Ascending aorta (tissue), 2 donors: ENCODE data around the gene LRRC57. TPM values are rescaled to one million over a fixed set of nuclear protein-coding genes. Genes with fewer than 3 reads are reported as not detected.

Source experiments
- DNase-seq, 2 donors: peaks; one replicate each; pipeline ENCODE4 v3.0.0-alpha.2; 2019; ENCODE audit warnings: low spot score in 2 of 2
- H3K27ac ChIP-seq, 2 donors: fragments of 200-600 bp; sonication (generic); one replicate each; pipeline ENCODE4 v1.5.1; 2016 to 2017; ENCODE audit warnings: mild to moderate bottlenecking in 1 of 2
- H3K27me3 ChIP-seq: fragments of 200-600 bp; sonication (generic); one replicate; pipeline ENCODE4 v1.5.1; 2017
- H3K36me3 ChIP-seq, 2 donors: fragments of 200-600 bp; sonication (generic); one replicate each; pipeline ENCODE4 v1.5.1; 2016
- H3K4me1 ChIP-seq, 2 donors: fragments of 200-600 bp; sonication (generic); one replicate each; pipeline ENCODE4 v1.5.1; 2016 to 2017; ENCODE audit warnings: mild to moderate bottlenecking in 1 of 2
- H3K4me3 ChIP-seq, 2 donors: fragments of 200-600 bp; sonication (generic); one replicate each; pipeline ENCODE4 v1.5.1; 2016 to 2017; ENCODE audit warnings: mild to moderate bottlenecking in 1 of 2
- H3K9me3 ChIP-seq, 2 donors: fragments of 200-600 bp; sonication (generic); one replicate each; pipeline ENCODE4 v1.5.1; 2016
- intact Hi-C: fragments of 100-400 bp; cut with DNase I; formaldehyde crosslinking; loops from one replicate; pipeline ENCODE4 v1.15.1; 2023
- total RNA-seq: library from RNA; depleted of rRNA; stranded (reverse); fragments of >200 nt; gene quantifications from one replicate; pipeline ENCODE4 v1.1.0, GENCODE V29; 2016
- TF ChIP-seq, protein P1 (sequence below), 3 experiments: fragments of 200-600 bp in 2 of 3; fragments of 450-650 bp in 1 of 3; sonication (generic) in 2 of 3; IDR thresholded peaks; one replicate each; pipeline ENCODE4 v1.5.1; 2016 to 2019; ENCODE audit warnings: antibody characterized with exemption in 3 of 3, mild to moderate bottlenecking in 1 of 3, moderate library complexity in 1 of 3

LRRC57 gene
- total RNA-seq, 1 donor from 2014 or later = 1.6 TPM

DNA sequence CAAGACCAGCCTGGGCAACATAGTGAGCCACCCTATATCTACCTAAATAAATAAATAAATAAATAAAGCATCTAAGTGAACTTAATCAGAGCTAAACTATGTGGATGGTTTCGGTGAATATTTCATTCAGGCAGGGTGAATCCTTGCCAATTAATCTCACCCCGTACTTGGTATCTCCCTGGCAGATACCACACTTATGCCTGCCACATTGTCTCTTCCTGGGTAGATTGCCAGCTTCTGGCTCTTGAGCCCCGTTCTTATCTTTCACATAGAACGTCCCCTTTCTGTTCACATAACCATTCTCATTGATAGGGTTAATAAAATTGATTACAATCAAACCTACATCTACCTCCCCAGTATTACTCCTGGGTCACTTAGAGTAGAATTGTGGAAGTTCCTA lies 46.1 kb downstream of the LRRC57 start:
- DNase-seq = no peak
- Histone ChIP-seq H3K27me3 (no peaks in the 10 kb centered on the region), H3K36me3 (peaks cover 0 to 3% of the 10 kb centered on the region in 2 donors), H3K4me3 (no peak overlapping the region), H3K4me1 (peaks cover 0 to 32% of the 10 kb centered on the region in 2 donors), H3K9me3 (no peaks in the 10 kb centered on the region), H3K27ac (no peak overlapping the region)
- intact Hi-C loops = no loop called here
- TF ChIP-seq, protein P1, sequence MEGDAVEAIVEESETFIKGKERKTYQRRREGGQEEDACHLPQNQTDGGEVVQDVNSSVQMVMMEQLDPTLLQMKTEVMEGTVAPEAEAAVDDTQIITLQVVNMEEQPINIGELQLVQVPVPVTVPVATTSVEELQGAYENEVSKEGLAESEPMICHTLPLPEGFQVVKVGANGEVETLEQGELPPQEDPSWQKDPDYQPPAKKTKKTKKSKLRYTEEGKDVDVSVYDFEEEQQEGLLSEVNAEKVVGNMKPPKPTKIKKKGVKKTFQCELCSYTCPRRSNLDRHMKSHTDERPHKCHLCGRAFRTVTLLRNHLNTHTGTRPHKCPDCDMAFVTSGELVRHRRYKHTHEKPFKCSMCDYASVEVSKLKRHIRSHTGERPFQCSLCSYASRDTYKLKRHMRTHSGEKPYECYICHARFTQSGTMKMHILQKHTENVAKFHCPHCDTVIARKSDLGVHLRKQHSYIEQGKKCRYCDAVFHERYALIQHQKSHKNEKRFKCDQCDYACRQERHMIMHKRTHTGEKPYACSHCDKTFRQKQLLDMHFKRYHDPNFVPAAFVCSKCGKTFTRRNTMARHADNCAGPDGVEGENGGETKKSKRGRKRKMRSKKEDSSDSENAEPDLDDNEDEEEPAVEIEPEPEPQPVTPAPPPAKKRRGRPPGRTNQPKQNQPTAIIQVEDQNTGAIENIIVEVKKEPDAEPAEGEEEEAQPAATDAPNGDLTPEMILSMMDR (IDR thresholded peaks at IDR 0.05) = no peak

DNA sequence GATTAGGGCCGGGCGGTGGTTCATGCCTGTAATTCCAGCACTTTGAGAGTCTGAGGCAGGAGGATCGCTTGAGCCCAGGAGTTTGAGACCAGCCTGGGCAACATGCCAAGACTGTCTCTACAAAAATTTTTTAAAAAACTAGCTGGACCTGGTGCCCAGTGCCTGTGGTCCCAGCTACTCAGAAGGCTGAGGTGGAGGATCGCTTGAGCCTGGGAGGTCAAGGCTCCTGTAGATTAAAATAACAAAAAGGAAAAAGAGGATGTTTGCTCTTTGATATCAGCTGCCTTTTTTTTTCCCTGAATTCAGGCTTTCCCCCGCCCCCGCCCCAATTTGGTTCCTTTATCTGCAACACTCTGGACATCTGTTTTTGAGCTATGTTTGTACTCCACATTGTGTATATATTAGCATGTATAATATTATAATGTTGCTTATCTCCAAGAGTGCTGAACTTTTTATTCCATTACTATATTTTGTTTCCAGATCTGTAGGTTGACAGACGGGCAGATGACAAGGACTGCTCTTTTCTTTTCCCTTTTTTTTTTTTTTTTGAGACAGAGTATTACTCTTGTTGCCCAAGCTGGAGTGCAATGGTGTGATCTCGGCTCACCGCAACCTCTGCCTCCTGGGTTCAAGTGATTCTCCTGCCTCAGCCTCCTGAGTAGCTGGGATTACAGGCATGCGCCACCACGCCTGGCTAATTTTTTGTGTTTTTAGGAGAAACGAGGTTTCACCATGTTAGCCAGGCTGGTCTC lies 48.6 kb downstream of the LRRC57 start:
- DNase-seq = no peak
- H3K9me3 ChIP-seq = no peaks in the 10 kb centered on the region
- peak overlapping the region; percentile 67 to 71 for H3K27ac ChIP-seq
- TF ChIP-seq, protein P1 (IDR thresholded peaks at IDR 0.05) = no peak
- no peak overlapping the region for H3K4me3 ChIP-seq
- peaks cover 0 to 20% of the 10 kb centered on the region in 2 donors for H3K4me1 ChIP-seq
- H3K27me3 ChIP-seq = no peaks in the 10 kb centered on the region
- H3K36me3 ChIP-seq = peaks cover 0 to 3% of the 10 kb centered on the region in 2 donors
- intact Hi-C loops = no loop called here

DNA sequence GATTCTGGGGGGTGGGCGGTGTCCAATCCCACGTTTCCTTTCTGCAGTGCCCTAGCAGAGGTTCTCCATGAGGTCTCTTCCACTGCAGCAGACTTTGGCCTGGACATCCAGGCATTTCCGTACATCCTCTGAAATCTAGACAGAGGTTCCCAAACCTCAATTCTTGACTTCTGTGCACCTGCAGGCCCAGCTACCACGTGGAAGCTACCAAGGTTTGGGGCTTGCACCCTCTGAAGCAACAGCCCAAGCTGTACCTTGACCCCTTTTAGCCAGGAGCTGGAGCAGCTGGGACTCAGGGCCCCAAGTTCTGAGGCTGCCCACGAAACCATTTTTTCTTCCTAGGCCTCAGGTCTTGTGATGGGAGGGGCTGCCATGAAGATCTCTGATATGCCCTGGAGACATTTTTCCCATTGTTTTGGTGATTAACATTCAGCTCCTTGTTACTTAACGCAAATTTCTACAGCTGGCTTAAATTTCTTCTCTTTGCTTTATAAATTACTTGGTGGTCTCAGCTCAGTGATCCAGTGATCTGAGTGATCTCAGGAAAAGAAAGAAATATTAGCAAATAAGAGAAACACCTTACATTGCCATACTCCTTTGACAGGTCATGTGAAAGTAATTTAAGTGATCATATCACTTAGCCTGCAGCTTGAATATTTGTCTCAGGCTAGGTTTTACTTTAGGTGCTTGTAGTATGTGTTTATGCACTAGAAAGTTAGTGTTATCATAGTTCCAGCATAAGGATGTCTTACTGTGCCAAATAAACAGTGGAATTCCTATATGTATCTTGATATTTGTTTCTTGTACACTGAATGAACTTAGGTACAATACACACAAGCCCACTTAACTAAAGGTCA lies 50.2 kb downstream of the LRRC57 start:
- Histone ChIP-seq H3K36me3 (peaks cover 0 to 2% of the 10 kb centered on the region in 2 donors), H3K27me3 (no peaks in the 10 kb centered on the region), H3K4me1 (peaks cover 0 to 24% of the 10 kb centered on the region in 2 donors), H3K9me3 (no peaks in the 10 kb centered on the region), H3K27ac (peak overlapping the region; percentile 67 to 71), H3K4me3 (no peak overlapping the region)
- no peak for DNase-seq
- TF ChIP-seq, protein P1 (IDR thresholded peaks at IDR 0.05) = no peak
- intact Hi-C loops = no loop called here

DNA sequence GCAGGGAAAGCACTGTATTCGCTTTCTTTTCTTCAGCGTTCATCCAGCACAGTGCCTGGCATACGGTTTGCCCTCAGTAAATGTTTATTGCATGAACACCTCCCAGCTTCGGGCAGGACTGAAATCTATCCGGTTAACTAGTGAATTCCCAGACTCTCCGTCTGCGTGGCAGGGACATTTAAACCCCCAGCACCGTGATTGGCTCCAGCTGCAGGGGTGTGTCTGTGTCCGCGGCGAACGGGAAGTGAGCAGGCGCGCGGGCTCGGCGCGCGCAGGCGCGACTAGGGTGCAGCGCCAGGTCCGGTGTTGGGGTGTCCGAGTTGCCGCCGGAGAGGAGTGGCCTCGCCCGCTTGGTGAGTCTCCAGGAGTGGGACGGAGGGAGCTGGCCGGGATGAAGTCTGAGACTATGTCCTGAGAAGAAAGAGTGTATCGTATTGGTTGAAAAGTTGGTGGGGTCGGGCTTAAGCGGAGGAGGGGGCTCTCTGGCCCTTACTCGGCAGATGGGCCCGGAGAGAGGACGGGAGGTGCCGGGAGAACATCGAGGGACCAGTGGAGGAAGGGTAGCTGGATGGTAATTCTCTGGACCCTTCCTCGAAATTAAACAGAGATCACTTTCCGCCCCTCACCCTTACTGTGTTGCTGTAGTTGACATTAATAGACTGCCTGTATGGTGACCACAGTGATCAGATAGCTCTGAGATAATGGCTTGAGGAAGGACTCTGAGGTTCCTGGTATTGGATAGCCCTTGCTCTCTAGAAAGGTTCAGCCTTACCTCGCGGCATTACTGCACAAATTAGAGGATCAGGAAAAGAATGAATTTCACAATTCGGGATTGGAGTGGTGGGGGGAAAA lies 53.0 kb downstream of the LRRC57 start, which contains the start of gene SNAP23:
SNAP23 (plus strand) TSS at position 274 of the 852 bp plus-strand sequence. CDS start 16,213 bp downstream, outside the sequence.
- Histone ChIP-seq H3K4me3 (peak within 1 kb of the TSS; percentile 70 to 87), H3K27ac (peak within 1 kb of the TSS; percentile 86 to 92), H3K36me3 (no peaks in the 10 kb centered on the region), H3K4me1 (peaks cover 0 to 32% of the 10 kb centered on the region in 2 donors), H3K9me3 (no peaks in the 10 kb centered on the region), H3K27me3 (no peaks in the 10 kb centered on the region)
- peak; percentile 89 to 98 for DNase-seq
- TF ChIP-seq, protein P1 (IDR thresholded peaks at IDR 0.05) = no peak
- intact Hi-C loops = loop anchor here (1.0 to 2.0 kb wide), 2 partner anchors 15 to 38 kb away; no protein-coding TSS in a partner anchor

DNA sequence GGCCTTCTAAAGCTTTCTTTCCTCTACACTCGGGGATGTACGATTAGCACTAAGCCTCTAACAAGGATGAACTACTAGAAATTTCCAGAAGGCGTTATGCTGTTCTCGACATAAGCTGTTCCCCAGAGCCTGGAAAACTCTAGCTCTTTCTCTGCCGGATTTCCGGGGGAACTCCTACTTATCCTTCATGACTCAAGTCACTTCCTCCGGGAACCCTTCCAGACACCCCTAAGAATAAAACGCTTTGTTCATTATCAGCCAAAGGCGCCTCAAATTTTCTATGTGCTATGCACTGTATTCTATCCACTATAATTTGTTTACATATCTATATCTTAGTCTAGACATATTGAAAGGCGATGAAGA lies 53.6 kb downstream of the LRRC57 start:
- intact Hi-C loops = loop anchor here (1.0 to 5.0 kb wide), 3 partner anchors 16 to 223 kb away; partner anchors contain the start of genes GANC and TMEM87A

More for the DNA sequence above, 53.6 kb downstream of the LRRC57 start:
- Histone ChIP-seq H3K27ac (peak overlapping the region; percentile 86 to 92), H3K27me3 (no peaks in the 10 kb centered on the region), H3K9me3 (no peaks in the 10 kb centered on the region), H3K4me1 (peaks cover 0 to 32% of the 10 kb centered on the region in 2 donors), H3K36me3 (no peaks in the 10 kb centered on the region), H3K4me3 (peak overlapping the region; percentile 70 to 87)
- peak in 1 of 2 donors; percentile 87 for DNase-seq
- TF ChIP-seq, protein P1 (IDR thresholded peaks at IDR 0.05) = no peak
